Measurements from ENCODE around the gene PUS1. TPM values are rescaled to one million over a fixed set of nuclear protein-coding genes. Genes with fewer than 3 reads are reported as not detected.

PUS1 gene
- total and polyA plus RNA-seq, 2 of the 4 experiments (the other 2 are of a cell fraction), result 14.0 to 36.7 TPM

DNA sequence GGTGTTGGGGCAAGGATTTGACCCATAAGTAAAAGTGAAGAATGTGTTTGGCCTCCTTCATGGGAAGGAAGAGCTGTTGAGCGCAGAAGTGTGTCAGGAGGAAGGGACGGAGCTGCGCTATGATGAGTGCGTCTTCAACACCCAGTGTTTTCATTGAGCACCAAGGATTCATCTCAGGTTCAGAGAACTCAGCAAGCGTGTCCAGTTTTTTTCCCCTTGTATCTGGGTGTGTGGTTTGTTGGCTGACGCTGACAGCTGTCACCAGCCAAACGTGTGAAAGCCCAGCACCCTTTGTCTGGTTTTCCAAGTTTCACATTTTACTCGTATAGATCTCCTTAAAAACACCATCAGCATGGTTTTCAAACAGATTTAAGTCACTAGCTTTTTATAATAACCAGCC, 33.0 kb downstream of the PUS1 start:
- dilution Hi-C loops (cut with HindIII; ENCODE audit: low sequenced_read_pairs, unreplicated experiment) (no loop called here), in situ Hi-C loops (cut with MboI; ENCODE audit: low sequenced_read_pairs) (no loop called here), intact Hi-C loops (cut with micrococcal nuclease) (no loop called here)
- Histone ChIP-seq H3K9ac (ENCODE audit: low read depth, low read length) (no peak overlapping the region), H2AFZ (replicated peaks; ENCODE audit: low read length, poor library complexity) (no peak overlapping the region), H2BK5ac (ENCODE audit: low read depth, low read length, poor library complexity, severe bottlenecking) (no peak overlapping the region), H3K36me3 (ENCODE audit: control insufficient read depth, insufficient read depth, low read length) (peaks cover 5% of the 10 kb centered on the region), H3K23ac (ENCODE audit: low read depth, low read length) (no peak overlapping the region), H3K4me3 (ENCODE audit: insufficient read depth, low read depth, low read length) (no peak overlapping the region), H3K4ac (ENCODE audit: low read depth, low read length) (no peak overlapping the region), H2AK5ac (ENCODE audit: low read depth, low read length) (no peak overlapping the region), H4K8ac (ENCODE audit: low read depth in 2 of 2, low read length in 2 of 2) (no peak overlapping the region), H4K5ac (ENCODE audit: low read depth, low read length) (no peak overlapping the region), H3K14ac (replicated peaks; ENCODE audit: low read depth, low read length) (no peak overlapping the region), H4K20me1 (ENCODE audit: insufficient read depth, low read length) (peaks cover 55% of the 10 kb centered on the region), H3K79me1 (ENCODE audit: low read depth in 1 of 2, low read length in 2 of 2) (peaks cover 17 to 67% of the 10 kb centered on the region in 2 experiments), H2BK120ac (ENCODE audit: low read depth, low read length) (no peak overlapping the region), H3K4me1 (ENCODE audit: control insufficient read depth, insufficient read depth, low read length) (peaks cover 8% of the 10 kb centered on the region), H3K9me3 (ENCODE audit: control insufficient read depth, insufficient read depth, low read length) (no peaks in the 10 kb centered on the region), H3K27me3 (ENCODE audit: control insufficient read depth, insufficient read depth, low read length) (no peaks in the 10 kb centered on the region), H3K27ac (ENCODE audit: insufficient read depth, low read length) (no peak overlapping the region), H3K9me1 (ENCODE audit: insufficient read depth, low read length) (peaks cover 19% of the 10 kb centered on the region), H3K56ac (ENCODE audit: extremely low read depth, insufficient read depth, low read length) (no peak overlapping the region), H2BK15ac (ENCODE audit: low read depth, low read length) (no peak overlapping the region), H2AK9ac (replicated peaks; ENCODE audit: low read depth, low read length, poor library complexity) (no peak overlapping the region), H4K91ac (ENCODE audit: insufficient read depth, low read depth, low read length) (no peak overlapping the region), H3K4me2 (ENCODE audit: low read depth, low read length) (no peak overlapping the region), H2BK20ac (ENCODE audit: low read depth, low read length) (no peak overlapping the region), H3K18ac (ENCODE audit: low read depth, low read length) (no peak overlapping the region)
- no TSS peak for BruUV-seq (replicated peaks)
- no peak for TF ChIP-seq CEBPB (IDR thresholded peaks at IDR 0.05; ENCODE audit: low read depth, low read length)
- TF ChIP-seq FOS (IDR thresholded peaks at IDR 0.05; ENCODE audit: low read depth, low read length), result no peak
- no peak for TF ChIP-seq BHLHE40 (IDR thresholded peaks at IDR 0.05; ENCODE audit: low read depth, low read length)
- TF ChIP-seq NFE2L2 (IDR thresholded peaks at IDR 0.05; ENCODE audit: low read depth, low read length), result no peak
- no peak for TF ChIP-seq CHD1 (IDR thresholded peaks at IDR 0.05; ENCODE audit: low read depth, low read length)
- TF ChIP-seq, protein P1, sequence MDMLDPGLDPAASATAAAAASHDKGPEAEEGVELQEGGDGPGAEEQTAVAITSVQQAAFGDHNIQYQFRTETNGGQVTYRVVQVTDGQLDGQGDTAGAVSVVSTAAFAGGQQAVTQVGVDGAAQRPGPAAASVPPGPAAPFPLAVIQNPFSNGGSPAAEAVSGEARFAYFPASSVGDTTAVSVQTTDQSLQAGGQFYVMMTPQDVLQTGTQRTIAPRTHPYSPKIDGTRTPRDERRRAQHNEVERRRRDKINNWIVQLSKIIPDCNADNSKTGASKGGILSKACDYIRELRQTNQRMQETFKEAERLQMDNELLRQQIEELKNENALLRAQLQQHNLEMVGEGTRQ (IDR thresholded peaks at IDR 0.05; ENCODE audit: low read depth, low read length), result no peak
- TF ChIP-seq MXI1 (IDR thresholded peaks at IDR 0.05; ENCODE audit: borderline replicate concordance, low read depth, low read length), result no peak
- no peak for TF ChIP-seq RFX5 (IDR thresholded peaks at IDR 0.05; ENCODE audit: low read depth, low read length)
- TF ChIP-seq SMC3 (IDR thresholded peaks at IDR 0.05; ENCODE audit: low read depth, low read length), result no peak
- no peak for TF ChIP-seq POLR2A (IDR thresholded peaks at IDR 0.05; ENCODE audit: low read depth, low read length)
- TF ChIP-seq, protein P2, sequence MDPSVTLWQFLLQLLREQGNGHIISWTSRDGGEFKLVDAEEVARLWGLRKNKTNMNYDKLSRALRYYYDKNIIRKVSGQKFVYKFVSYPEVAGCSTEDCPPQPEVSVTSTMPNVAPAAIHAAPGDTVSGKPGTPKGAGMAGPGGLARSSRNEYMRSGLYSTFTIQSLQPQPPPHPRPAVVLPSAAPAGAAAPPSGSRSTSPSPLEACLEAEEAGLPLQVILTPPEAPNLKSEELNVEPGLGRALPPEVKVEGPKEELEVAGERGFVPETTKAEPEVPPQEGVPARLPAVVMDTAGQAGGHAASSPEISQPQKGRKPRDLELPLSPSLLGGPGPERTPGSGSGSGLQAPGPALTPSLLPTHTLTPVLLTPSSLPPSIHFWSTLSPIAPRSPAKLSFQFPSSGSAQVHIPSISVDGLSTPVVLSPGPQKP (IDR thresholded peaks at IDR 0.05; ENCODE audit: borderline replicate concordance, low read depth, low read length), result no peak
- TF ChIP-seq, protein P3, sequence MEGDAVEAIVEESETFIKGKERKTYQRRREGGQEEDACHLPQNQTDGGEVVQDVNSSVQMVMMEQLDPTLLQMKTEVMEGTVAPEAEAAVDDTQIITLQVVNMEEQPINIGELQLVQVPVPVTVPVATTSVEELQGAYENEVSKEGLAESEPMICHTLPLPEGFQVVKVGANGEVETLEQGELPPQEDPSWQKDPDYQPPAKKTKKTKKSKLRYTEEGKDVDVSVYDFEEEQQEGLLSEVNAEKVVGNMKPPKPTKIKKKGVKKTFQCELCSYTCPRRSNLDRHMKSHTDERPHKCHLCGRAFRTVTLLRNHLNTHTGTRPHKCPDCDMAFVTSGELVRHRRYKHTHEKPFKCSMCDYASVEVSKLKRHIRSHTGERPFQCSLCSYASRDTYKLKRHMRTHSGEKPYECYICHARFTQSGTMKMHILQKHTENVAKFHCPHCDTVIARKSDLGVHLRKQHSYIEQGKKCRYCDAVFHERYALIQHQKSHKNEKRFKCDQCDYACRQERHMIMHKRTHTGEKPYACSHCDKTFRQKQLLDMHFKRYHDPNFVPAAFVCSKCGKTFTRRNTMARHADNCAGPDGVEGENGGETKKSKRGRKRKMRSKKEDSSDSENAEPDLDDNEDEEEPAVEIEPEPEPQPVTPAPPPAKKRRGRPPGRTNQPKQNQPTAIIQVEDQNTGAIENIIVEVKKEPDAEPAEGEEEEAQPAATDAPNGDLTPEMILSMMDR (conservative IDR thresholded peaks at IDR 0.05; ENCODE audit: low read depth, low read length), result no peak
- no peak for TF ChIP-seq RCOR1 (IDR thresholded peaks at IDR 0.05; ENCODE audit: insufficient replicate concordance, low read length)
- TF ChIP-seq MAZ (IDR thresholded peaks at IDR 0.05; ENCODE audit: borderline replicate concordance, low read depth, low read length), result no peak
- TF ChIP-seq RAD21 (IDR thresholded peaks at IDR 0.05; ENCODE audit: low read length), result no peak
- no peak for TF ChIP-seq MAFK (IDR thresholded peaks at IDR 0.05; ENCODE audit: low read depth, low read length)
- ATAC-seq (ENCODE audit: low read depth), result no peak
- POLR2A ChIA-PET (ENCODE audit: unreplicated experiment), result no interaction called here
- CTCF ChIA-PET, result no interaction called here
- 100% methylated on average over 3 of the region's 8 CpGs; no CpG with 5 or more reads in 1 of the 2 experiments for WGBS, 2 experiments (ENCODE audit: extremely low coverage in 2 of 2, insufficient read length in 1 of 2)
- no peak for DNase-seq

Measured in IMR-90 (cell line).